H9 (cell line): ENCODE data around the gene CNRIP1. TPM values are rescaled to one million over a fixed set of nuclear protein-coding genes. Genes with fewer than 3 reads are reported as not detected.

Experiments
- DNase-seq: peaks from one replicate; pipeline ENCODE4 v3.0.0-alpha.2; 2017
- H2AFZ ChIP-seq: one replicate; pipeline ENCODE4 v1.6.1; 2013; ENCODE audit warnings: mild to moderate bottlenecking, low read length, control low read depth, moderate library complexity
- H2AK5ac ChIP-seq: 2 replicates; pipeline ENCODE4 v1.6.1; 2013; ENCODE audit warnings: low read length, control low read depth, mixed read lengths; ENCODE audit not compliant: insufficient read length
- H2BK120ac ChIP-seq: one replicate; pipeline ENCODE4 v1.6.1; 2013; ENCODE audit warnings: low read depth, mild to moderate bottlenecking, low read length, control low read depth, inconsistent platforms; ENCODE audit not compliant: poor library complexity, severe bottlenecking
- H2BK12ac ChIP-seq: 2 replicates; pipeline ENCODE4 v1.6.1; 2013; ENCODE audit warnings: low read length, control low read depth, mixed read lengths, low read depth; ENCODE audit not compliant: insufficient read length
- H2BK15ac ChIP-seq: 2 replicates; pipeline ENCODE4 v1.6.1; 2013; ENCODE audit warnings: low read depth, low read length, control low read depth
- H2BK20ac ChIP-seq: one replicate; pipeline ENCODE4 v1.6.1; 2013; ENCODE audit warnings: low read depth, mild to moderate bottlenecking, low read length, control low read depth, inconsistent platforms; ENCODE audit not compliant: poor library complexity, severe bottlenecking
- H2BK5ac ChIP-seq: 2 replicates; pipeline ENCODE4 v1.6.1; 2013; ENCODE audit warnings: low read length, control low read depth, mixed read lengths; ENCODE audit not compliant: insufficient read length
- H3K14ac ChIP-seq: 2 replicates; pipeline ENCODE4 v1.6.1; 2013; ENCODE audit warnings: low read length, control low read depth; ENCODE audit not compliant: insufficient read depth
- H3K18ac ChIP-seq: 2 replicates; pipeline ENCODE4 v1.6.1; 2013; ENCODE audit warnings: low read depth, mild to moderate bottlenecking, mixed read lengths, low read length, control low read depth; ENCODE audit not compliant: insufficient read length
- H3K23ac ChIP-seq: 2 replicates; pipeline ENCODE4 v1.6.1; 2013; ENCODE audit warnings: low read length, control low read depth, mixed read lengths, low read depth; ENCODE audit not compliant: insufficient read length
- H3K23me2 ChIP-seq: 2 replicates; pipeline ENCODE4 v1.6.1; 2013; ENCODE audit warnings: low read depth, mild to moderate bottlenecking, mixed read lengths, low read length, control low read depth; ENCODE audit not compliant: insufficient read length, poor library complexity, severe bottlenecking
- H3K27ac ChIP-seq: 2 replicates; pipeline ENCODE4 v1.5.1; 2013; ENCODE audit warnings: low read length, control low read depth, mixed read lengths, low read depth; ENCODE audit not compliant: insufficient read length
- H3K27me3 ChIP-seq: 2 replicates; pipeline ENCODE4 v1.6.1; 2013; ENCODE audit warnings: low read length, control low read depth, inconsistent platforms; ENCODE audit not compliant: insufficient read depth
- H3K4ac ChIP-seq: 2 replicates; pipeline ENCODE4 v1.6.1; 2013; ENCODE audit warnings: low read depth, mild to moderate bottlenecking, control low read depth, inconsistent platforms, low read length, moderate library complexity
- H3K4me1 ChIP-seq: 2 replicates; pipeline ENCODE4 v1.6.1; 2013; ENCODE audit warnings: low read length, control low read depth, inconsistent platforms; ENCODE audit not compliant: insufficient read depth
- H3K4me2 ChIP-seq: 2 replicates; pipeline ENCODE4 v1.6.1; 2013; ENCODE audit warnings: low read length, control low read depth, mixed read lengths; ENCODE audit not compliant: insufficient read length, insufficient read depth
- H3K56ac ChIP-seq: 2 replicates; pipeline ENCODE4 v1.6.1; 2013; ENCODE audit warnings: low read depth, mild to moderate bottlenecking, mixed read lengths, low read length, control low read depth; ENCODE audit not compliant: insufficient read length
- H3K79me1 ChIP-seq: 2 replicates; pipeline ENCODE4 v1.6.1; 2013; ENCODE audit warnings: low read depth, mild to moderate bottlenecking, moderate library complexity, low read length, control low read depth, inconsistent platforms; ENCODE audit not compliant: insufficient read depth, poor library complexity, severe bottlenecking
- H3K79me2 ChIP-seq: 2 replicates; pipeline ENCODE4 v1.6.1; 2013; ENCODE audit warnings: low read length, control low read depth, inconsistent platforms; ENCODE audit not compliant: insufficient read depth
- H3K9ac ChIP-seq: 2 replicates; pipeline ENCODE4 v1.6.1; 2013; ENCODE audit warnings: low read length, control low read depth, mixed read lengths; ENCODE audit not compliant: insufficient read length; ENCODE audit errors: extremely low read depth
- H3K9me3 ChIP-seq: one replicate; pipeline ENCODE4 v1.6.1; 2013; ENCODE audit warnings: low read depth, low read length, inconsistent platforms; ENCODE audit not compliant: control insufficient read depth
- H3T11ph ChIP-seq: one replicate; pipeline ENCODE4 v1.6.1; 2013; ENCODE audit warnings: mild to moderate bottlenecking, low read length, control low read depth, inconsistent platforms
- H4K20me1 ChIP-seq: one replicate; pipeline ENCODE4 v1.6.1; 2013; ENCODE audit not compliant: control insufficient read depth, insufficient read length, insufficient read depth
- H4K5ac ChIP-seq: 2 replicates; pipeline ENCODE4 v1.6.1; 2013; ENCODE audit warnings: low read depth, mild to moderate bottlenecking, mixed read lengths, low read length, control low read depth; ENCODE audit not compliant: insufficient read length
- H4K8ac ChIP-seq: replicated peaks from 2 replicates; pipeline ENCODE4 v1.6.1; 2013; ENCODE audit warnings: low read length, control low read depth, mixed read lengths, low read depth; ENCODE audit not compliant: insufficient read length
- H4K91ac ChIP-seq: 2 replicates; pipeline ENCODE4 v1.6.1; 2013; ENCODE audit warnings: low read depth, mild to moderate bottlenecking, moderate library complexity, mixed read lengths, low read length, control low read depth; ENCODE audit not compliant: insufficient read length
- H3K27ac Mint-ChIP-seq, 3 experiments: 2 replicates in 2 of 3; 3 replicates in 1 of 3; pipeline ENCODE4 v1.8.0; 2020 to 2021; ENCODE audit warnings: mixed read lengths in 3 of 3, mild to moderate bottlenecking in 1 of 3, moderate library complexity in 1 of 3
- H3K27me3 Mint-ChIP-seq: 2 replicates; pipeline ENCODE4 v1.8.0; 2021; ENCODE audit warnings: low read depth, mild to moderate bottlenecking, moderate library complexity, mixed read lengths
- H3K36me3 Mint-ChIP-seq, 3 experiments: 2 replicates in 2 of 3; 3 replicates in 1 of 3; pipeline ENCODE4 v1.8.0; 2020 to 2021; ENCODE audit warnings: low read depth in 3 of 3, mixed read lengths in 3 of 3; ENCODE audit not compliant: insufficient read depth in 1 of 3
- H3K4me1 Mint-ChIP-seq, 2 experiments: 2 replicates each; pipeline ENCODE4 v1.8.0; 2020; ENCODE audit warnings: mixed read lengths in 2 of 2
- H3K4me3 Mint-ChIP-seq, 2 experiments: 2 replicates in 1 of 2; 3 replicates in 1 of 2; pipeline ENCODE4 v1.8.0; 2020 to 2021; ENCODE audit warnings: mild to moderate bottlenecking in 2 of 2, mixed read lengths in 2 of 2, moderate library complexity in 1 of 2
- H3K9me3 Mint-ChIP-seq, 2 experiments: 2 replicates in 1 of 2; 3 replicates in 1 of 2; pipeline ENCODE4 v1.8.0; 2020; ENCODE audit warnings: mild to moderate bottlenecking in 2 of 2, mixed read lengths in 2 of 2, moderate library complexity in 1 of 2
- CTCF ChIP-seq: fragments of 200-600 bp; sonication (generic); conservative IDR thresholded peaks from 3 replicates; pipeline ENCODE4 v1.8.0; 2021; ENCODE audit warnings: antibody characterized with exemption, mild to moderate bottlenecking
- WGBS: extraction: QIAGEN DNeasy Blood & Tissue Kit; methylation state at CpG from one replicate; pipeline ENCODE4 v1.1.7; 2013; ENCODE audit warnings: missing lambda C conversion rate, low lambda C conversion rate, mixed read lengths; ENCODE audit not compliant: insufficient read length; ENCODE audit errors: extremely low coverage; 5-methylcytosine and 5-hydroxymethylcytosine counted together
- total RNA-seq: library from RNA; stranded (reverse); gene quantifications from 2 replicates; pipeline ENCODE4 v1.2.1, GENCODE V29; 2021

Gene CNRIP1
- total RNA-seq, 1 experiment from 2014 or later: 0.70 TPM

DNA sequence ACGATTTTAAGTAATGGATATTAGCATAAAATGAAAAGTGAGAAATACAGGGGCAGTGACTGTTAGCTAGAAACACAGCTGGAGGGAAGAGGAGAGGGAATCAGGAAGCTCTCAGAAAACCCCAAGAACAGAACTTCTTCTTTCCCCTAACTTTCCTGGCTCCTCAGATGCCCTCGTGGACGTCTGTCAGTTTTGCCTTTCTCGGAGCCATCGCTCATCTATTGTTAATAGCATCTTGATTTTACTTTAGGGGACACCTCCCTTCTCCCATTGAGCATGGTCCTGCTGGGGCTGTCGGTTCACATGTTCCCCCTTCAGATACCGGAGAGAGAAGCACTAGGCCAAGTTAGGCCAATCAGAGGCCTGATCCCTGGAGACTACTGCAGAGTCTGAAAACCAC, 43.0 kb upstream of the CNRIP1 start:
- H2BK20ac ChIP-seq: no peak overlapping the region
- H3K9me3 Mint-ChIP-seq: peaks cover 0 to 3% of the 10 kb centered on the region in 2 experiments; a peak in 2 of 5 replicates
- H3K27me3 Mint-ChIP-seq: peaks cover 15% of the 10 kb centered on the region
- no peak overlapping the region for H3K4ac ChIP-seq
- no peak overlapping the region for H2BK12ac ChIP-seq
- no peak overlapping the region for H2AFZ ChIP-seq
- H3K4me3 Mint-ChIP-seq: no peak overlapping the region
- no peaks in the 10 kb centered on the region for H3K27me3 ChIP-seq
- no peak overlapping the region for H3K18ac ChIP-seq
- peaks cover 0 to 2% (median 0%) of the 10 kb centered on the region in 3 experiments; a peak in 1 of 7 replicates for H3K36me3 Mint-ChIP-seq
- no peak overlapping the region for H3K9ac ChIP-seq
- no peak overlapping the region for H3K27ac Mint-ChIP-seq
- no peaks in the 10 kb centered on the region for H3K9me3 ChIP-seq
- no peak overlapping the region for H4K8ac ChIP-seq
- no peak overlapping the region for H3T11ph ChIP-seq
- no peak overlapping the region for H3K27ac ChIP-seq
- no peak overlapping the region for H2AK5ac ChIP-seq
- no peak overlapping the region for H3K23ac ChIP-seq
- H3K79me1 ChIP-seq: no peaks in the 10 kb centered on the region
- H3K14ac ChIP-seq: no peak overlapping the region
- H2BK120ac ChIP-seq: no peak overlapping the region
- no peak overlapping the region for H2BK5ac ChIP-seq
- no peaks in the 10 kb centered on the region for H3K4me1 ChIP-seq
- no peak overlapping the region for H3K56ac ChIP-seq
- peaks cover 1 to 8% of the 10 kb centered on the region in 2 experiments; a peak in 2 of 4 replicates for H3K4me1 Mint-ChIP-seq
- no peak overlapping the region for H4K91ac ChIP-seq
- no peaks in the 10 kb centered on the region for H3K23me2 ChIP-seq
- TF ChIP-seq CTCF: no peak
- H2BK15ac ChIP-seq: no peak overlapping the region
- no peaks in the 10 kb centered on the region for H4K20me1 ChIP-seq
- H3K79me2 ChIP-seq: no peaks in the 10 kb centered on the region
- no peak for DNase-seq
- no CpG with 5 or more reads among the region's 7 CpGs for whole genome bisulfite sequencing
- no peak overlapping the region for H3K4me2 ChIP-seq
- H4K5ac ChIP-seq: no peak overlapping the region
